GM19468 (cell line): ENCODE results near the gene GRIN3B.

Experiments used
- ATAC-seq: cut with Tn5 transposase; IDR thresholded peaks from one replicate; pipeline ENCODE4 v1.9.1; 2021; ENCODE audit warnings: mild to moderate bottlenecking, moderate library complexity, moderate number of reproducible peaks; ENCODE audit not compliant: unreplicated experiment; ENCODE audit errors: extremely low read depth

The GRIN3B gene

GRCh38 chr19:1053176-1054101, 53.2 kb downstream of the GRIN3B start:
- ATAC-seq = no peak

- no peak for ATAC-seq
These were observed 54.1 kb downstream of the GRIN3B start for GRCh38 chr19:1054102-1055027.

- no peak for ATAC-seq
These were observed 54.8 kb downstream of the GRIN3B start for GRCh38 chr19:1055028-1055425.

GRCh38 chr19:1055886-1056620, 55.8 kb downstream of the GRIN3B start:
- no peak for ATAC-seq

GRCh38 chr19:1057176-1057855, 57.1 kb downstream of the GRIN3B start:
- ATAC-seq = no peak

- ATAC-seq = no peak
These were observed 57.9 kb downstream of the GRIN3B start for GRCh38 chr19:1058112-1058511.
